AG10803 (cell line): ENCODE data around the gene FNDC11.

ENCODE experiments used
- DNase-seq: peaks from one replicate; pipeline ENCODE4 v3.0.0; 2010; ENCODE audit warnings: low read depth
- H3K4me3 ChIP-seq: 2 replicates; pipeline ENCODE4 v1.5.1; 2011; ENCODE audit warnings: mild to moderate bottlenecking, low read length, control low read depth
- TF ChIP-seq, protein P1 (sequence below): conservative IDR thresholded peaks from 2 replicates; pipeline ENCODE4 v1.5.1; 2011; ENCODE audit warnings: mild to moderate bottlenecking, low read length, control low read depth, inconsistent platforms

The FNDC11 gene

DNA sequence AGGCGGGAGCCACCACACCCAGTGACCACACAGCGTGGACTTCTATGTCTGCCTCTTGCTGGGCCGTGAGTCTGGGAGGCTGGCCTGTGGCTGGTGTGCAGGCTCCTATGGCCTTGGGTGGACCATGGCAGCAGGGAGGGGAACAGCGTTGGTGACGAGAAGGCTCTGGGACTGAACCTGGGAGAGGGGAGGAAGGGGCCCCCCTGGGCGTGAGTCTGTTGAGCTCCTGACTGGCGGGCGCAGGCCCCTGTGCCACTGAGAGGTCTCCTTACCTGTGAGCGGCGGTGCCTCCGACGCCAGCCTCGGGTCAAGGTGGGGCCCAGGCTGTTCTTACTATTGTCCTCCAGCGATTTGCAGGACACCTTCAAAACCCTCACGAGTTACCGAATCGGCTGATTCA, 32.8 kb downstream of the FNDC11 start:
- no peak for DNase-seq
- H3K4me3 ChIP-seq, result no peak overlapping the region
- TF ChIP-seq, protein P1, sequence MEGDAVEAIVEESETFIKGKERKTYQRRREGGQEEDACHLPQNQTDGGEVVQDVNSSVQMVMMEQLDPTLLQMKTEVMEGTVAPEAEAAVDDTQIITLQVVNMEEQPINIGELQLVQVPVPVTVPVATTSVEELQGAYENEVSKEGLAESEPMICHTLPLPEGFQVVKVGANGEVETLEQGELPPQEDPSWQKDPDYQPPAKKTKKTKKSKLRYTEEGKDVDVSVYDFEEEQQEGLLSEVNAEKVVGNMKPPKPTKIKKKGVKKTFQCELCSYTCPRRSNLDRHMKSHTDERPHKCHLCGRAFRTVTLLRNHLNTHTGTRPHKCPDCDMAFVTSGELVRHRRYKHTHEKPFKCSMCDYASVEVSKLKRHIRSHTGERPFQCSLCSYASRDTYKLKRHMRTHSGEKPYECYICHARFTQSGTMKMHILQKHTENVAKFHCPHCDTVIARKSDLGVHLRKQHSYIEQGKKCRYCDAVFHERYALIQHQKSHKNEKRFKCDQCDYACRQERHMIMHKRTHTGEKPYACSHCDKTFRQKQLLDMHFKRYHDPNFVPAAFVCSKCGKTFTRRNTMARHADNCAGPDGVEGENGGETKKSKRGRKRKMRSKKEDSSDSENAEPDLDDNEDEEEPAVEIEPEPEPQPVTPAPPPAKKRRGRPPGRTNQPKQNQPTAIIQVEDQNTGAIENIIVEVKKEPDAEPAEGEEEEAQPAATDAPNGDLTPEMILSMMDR, result no peak

DNA sequence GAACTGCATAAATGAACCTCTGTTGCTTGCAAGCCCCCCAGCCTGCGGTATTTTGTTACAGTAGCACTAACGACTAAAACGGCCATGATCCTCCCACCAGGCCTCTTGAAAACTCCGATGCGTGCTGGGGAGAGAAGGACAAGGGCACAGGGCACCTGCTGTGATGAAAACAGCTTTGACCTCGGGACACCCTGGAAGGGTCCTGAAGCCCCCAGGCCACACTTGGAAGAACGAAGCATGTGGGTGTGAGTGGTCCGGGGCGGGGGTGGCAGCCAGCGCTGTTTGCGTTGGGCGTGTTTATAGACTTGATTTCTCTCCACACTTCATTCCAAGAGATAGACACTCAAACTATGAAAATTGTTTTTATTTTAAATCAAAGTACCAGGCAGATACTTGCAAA, 33.3 kb downstream of the FNDC11 start:
- no peak for DNase-seq
- no peak overlapping the region for H3K4me3 ChIP-seq
- TF ChIP-seq, protein P1, result no peak

DNA sequence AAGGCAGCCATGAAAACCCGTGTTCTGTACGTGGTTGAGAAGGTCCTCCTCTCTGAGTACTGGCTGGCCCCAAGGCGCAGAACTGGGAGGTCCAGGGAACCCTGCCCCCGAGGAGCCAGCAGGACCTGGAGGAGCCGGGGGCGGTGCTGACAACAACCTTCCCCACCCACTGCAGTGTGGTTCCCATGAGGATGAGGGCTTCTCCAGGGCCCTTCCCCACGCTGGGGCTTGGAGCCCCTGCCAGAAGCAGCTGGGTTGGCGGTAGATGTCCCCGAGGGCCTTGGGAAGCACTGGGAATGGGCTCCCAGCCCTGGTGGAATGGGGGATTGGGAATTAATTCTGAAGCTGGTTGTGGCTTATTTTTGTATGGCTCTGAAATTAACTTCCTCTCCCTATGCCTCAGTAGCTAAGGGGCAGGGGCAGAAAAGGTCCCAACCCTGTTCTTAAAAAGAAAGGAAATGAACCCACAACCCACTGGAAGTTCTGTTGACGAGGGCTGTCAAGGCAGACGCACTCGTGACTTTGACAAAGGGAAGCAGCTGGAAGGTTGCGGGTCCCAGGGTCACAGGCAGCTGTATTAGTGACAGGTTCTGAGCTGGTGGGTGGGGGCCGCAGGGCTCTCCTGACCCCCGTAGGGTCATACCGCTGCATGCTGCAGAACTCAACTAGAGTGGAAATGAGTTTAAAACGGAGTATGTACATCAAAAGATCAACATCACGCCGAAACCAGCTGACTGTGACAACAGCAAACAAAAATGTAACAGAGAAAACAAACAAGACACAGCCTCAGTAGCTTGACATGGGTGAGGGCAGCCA, 34.0 kb downstream of the FNDC11 start:
- H3K4me3 ChIP-seq, result no peak overlapping the region
- TF ChIP-seq, protein P1, result no peak
- DNase-seq, result no peak

DNA sequence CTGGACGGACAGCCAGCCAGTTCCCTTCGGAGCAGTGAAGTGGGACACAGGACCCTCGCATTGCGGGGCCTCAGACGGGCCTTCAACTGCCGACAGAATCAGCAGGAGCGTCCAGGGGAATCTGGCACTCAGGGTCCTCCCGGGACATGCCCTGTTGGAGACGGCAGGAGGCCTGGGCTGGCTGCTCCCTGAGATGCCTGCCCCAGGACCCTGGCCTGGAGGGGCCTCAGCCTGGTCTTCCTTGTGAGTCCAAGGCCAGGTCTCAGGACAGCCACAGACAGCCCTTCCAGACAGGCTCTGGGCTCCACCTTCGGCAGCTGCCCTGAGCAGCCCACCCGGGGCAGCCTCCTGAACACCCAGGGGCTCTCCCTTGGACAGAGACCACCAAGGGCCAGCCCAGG, 34.7 kb downstream of the FNDC11 start:
- no peak overlapping the region for H3K4me3 ChIP-seq
- no peak for DNase-seq
- TF ChIP-seq, protein P1, result no peak

DNA sequence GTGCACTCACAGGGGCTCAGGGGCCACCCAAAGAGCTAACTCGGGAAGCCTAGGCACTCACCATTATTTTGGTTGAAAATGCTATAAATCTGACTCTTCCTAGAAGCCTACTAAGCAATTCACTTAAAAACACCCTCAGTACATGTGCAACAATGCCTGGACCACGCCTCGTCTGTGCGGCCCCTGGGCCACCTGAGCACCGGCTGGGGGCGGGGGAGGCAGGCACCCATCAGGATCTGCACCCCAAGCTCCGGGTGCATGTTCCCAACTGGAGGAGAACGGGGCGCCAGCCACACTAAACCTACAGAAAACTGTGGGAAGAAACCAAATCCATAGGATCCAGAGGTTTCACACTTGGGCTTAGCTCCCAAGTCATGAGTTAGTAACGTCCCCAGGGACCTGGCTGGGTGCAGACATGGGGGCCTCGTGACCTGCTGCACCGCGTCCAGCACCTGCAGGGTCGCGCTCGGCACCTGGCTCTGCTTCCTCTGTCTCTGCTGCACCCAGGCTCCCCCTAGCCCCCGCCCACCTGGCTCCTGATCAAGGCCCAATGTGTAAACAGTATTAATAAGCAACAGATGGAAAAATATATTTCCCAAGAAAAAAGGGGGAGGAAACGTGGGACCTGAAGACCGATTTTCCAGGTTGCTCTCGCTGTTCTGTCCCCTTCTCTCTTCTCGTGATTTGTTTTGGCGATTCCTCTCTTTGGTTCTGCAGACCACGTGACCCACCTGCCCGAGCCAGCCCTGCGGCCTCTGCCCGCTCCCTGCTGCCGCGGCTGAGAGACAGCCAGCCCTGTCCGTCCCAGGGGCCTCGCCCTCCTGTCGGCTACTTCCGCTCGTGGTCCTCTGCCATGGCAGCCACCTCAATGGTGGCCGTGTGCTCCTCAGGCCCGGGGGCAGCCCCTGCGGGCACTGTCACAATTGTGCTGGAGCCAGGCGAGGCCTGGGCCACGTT, 35.6 kb downstream of the FNDC11 start:
- DNase-seq, result no peak
- no peak overlapping the region for H3K4me3 ChIP-seq
- TF ChIP-seq, protein P1, result no peak

DNA sequence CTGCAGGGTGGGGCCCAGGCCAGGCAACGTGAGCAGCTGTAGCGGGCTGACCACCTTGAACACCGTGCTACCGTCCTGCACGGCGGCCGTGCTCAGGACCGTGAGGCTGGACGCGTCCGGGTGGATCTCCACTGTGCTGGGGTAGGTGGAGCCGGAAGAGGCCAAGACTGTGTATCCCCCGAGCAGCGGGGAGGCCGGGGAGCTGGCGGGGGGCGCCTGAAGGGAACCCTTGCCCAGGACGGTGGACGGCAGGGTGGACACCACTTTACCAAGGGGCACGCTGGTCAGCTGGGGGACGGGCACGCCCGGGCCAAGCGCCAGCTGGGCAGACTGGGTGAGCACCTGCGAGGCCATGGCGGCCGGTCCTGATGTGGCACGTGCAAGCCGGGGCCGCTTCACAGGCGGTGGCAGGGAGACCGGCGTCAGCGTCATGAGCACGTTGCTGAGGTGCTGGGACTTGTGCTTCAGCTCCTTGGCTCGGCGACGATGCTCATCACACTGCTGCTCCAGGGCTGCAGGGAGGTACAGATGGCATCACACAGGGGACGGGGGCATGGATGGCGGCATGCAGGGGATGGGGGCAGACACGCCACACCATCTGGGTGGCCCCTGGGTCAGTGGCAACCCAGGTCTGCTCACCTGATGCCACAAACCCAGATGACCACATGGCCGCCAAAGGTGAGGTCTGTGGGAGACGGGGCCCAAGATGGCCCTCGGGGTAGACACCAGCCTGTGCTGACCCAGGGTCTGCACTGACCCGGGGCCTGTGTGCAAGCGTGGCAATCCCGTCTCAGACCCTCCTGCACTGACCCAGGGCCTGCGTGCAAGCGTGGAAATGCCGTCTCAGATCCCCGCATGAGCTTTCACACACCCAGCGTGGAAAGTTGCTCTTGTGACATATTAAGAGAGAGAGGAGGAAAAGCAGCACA, 36.5 kb downstream of the FNDC11 start:
- DNase-seq, result no peak
- TF ChIP-seq, protein P1, result no peak
- H3K4me3 ChIP-seq, result no peak overlapping the region
